ENCODE results near the gene MB.

The MB gene

GRCh38 chr22:35660291-35661127 lies 43.4 kb upstream of the MB start:
- H3K4me1 Mint-ChIP-seq = peaks cover 5% of the 10 kb centered on the region
- H3K9me3 Mint-ChIP-seq = peaks cover 13% of the 10 kb centered on the region
- peak overlapping the region in 1 of 3 experiments; percentile 57 for H3K27ac Mint-ChIP-seq
- TF ChIP-seq CTCF (IDR thresholded peaks at IDR 0.05; ENCODE audit: unreplicated experiment in 3 of 3) = no peak
- no peaks in the 10 kb centered on the region for H3K27me3 Mint-ChIP-seq (ENCODE audit: low read depth)
- H3K36me3 Mint-ChIP-seq (ENCODE audit: low read depth) = peaks cover 3% of the 10 kb centered on the region
- H3K4me3 Mint-ChIP-seq = no peak overlapping the region

- H3K27me3 Mint-ChIP-seq (ENCODE audit: low read depth) = no peaks in the 10 kb centered on the region
- no peak overlapping the region for H3K27ac Mint-ChIP-seq
- peaks cover 13% of the 10 kb centered on the region for H3K9me3 Mint-ChIP-seq
- peaks cover 3% of the 10 kb centered on the region for H3K36me3 Mint-ChIP-seq (ENCODE audit: low read depth)
- H3K4me3 Mint-ChIP-seq = no peak overlapping the region
- H3K4me1 Mint-ChIP-seq = peaks cover 5% of the 10 kb centered on the region
- no peak for TF ChIP-seq CTCF (IDR thresholded peaks at IDR 0.05; ENCODE audit: unreplicated experiment in 3 of 3)
Measured at GRCh38 chr22:35657571-35658312, 40.6 kb upstream of the MB start.

- H3K9me3 Mint-ChIP-seq = peaks cover 13% of the 10 kb centered on the region
- H3K27me3 Mint-ChIP-seq (ENCODE audit: low read depth) = no peaks in the 10 kb centered on the region
- no peak for TF ChIP-seq CTCF (IDR thresholded peaks at IDR 0.05; ENCODE audit: unreplicated experiment in 3 of 3)
- H3K36me3 Mint-ChIP-seq (ENCODE audit: low read depth) = peaks cover 3% of the 10 kb centered on the region
- peaks cover 5% of the 10 kb centered on the region for H3K4me1 Mint-ChIP-seq
- no peak overlapping the region for H3K27ac Mint-ChIP-seq
- H3K4me3 Mint-ChIP-seq = no peak overlapping the region
Measured at GRCh38 chr22:35656284-35656752, 39.2 kb upstream of the MB start.

GRCh38 chr22:35653824-35654223 lies 36.7 kb upstream of the MB start:
- H3K9me3 Mint-ChIP-seq = peaks cover 15% of the 10 kb centered on the region
- peaks cover 3% of the 10 kb centered on the region for H3K36me3 Mint-ChIP-seq (ENCODE audit: low read depth)
- peaks cover 4% of the 10 kb centered on the region for H3K4me1 Mint-ChIP-seq
- no peak overlapping the region for H3K27ac Mint-ChIP-seq
- no peak for TF ChIP-seq CTCF (IDR thresholded peaks at IDR 0.05; ENCODE audit: unreplicated experiment in 3 of 3)
- H3K4me3 Mint-ChIP-seq = no peak overlapping the region
- H3K27me3 Mint-ChIP-seq (ENCODE audit: low read depth) = no peaks in the 10 kb centered on the region

- Mint-ChIP-seq H3K4me1 (peaks cover 20% of the 10 kb centered on the region), H3K27me3 (ENCODE audit: low read depth) (no peaks in the 10 kb centered on the region), H3K27ac (no peak overlapping the region), H3K4me3 (no peak overlapping the region), H3K36me3 (ENCODE audit: low read depth) (no peaks in the 10 kb centered on the region), H3K9me3 (peaks cover 11% of the 10 kb centered on the region)
- TF ChIP-seq CTCF (IDR thresholded peaks at IDR 0.05; ENCODE audit: unreplicated experiment in 3 of 3) = no peak
Measured at GRCh38 chr22:35651085-35651484, 34.0 kb upstream of the MB start.
